HCT116 (cell line): ENCODE measurements around the gene MOB3B. TPM values are rescaled to one million over a fixed set of nuclear protein-coding genes. Genes with fewer than 3 reads are reported as not detected.

Experiments
- ATAC-seq: fragments of 200-7000 bp; cut with Tn5 transposase; 2 replicates; pipeline ENCODE4 v1.9.1; 2020; ENCODE audit warnings: mild to moderate bottlenecking, moderate library complexity
- BruUV-seq: library from RNA; stranded (reverse); fragments of 400-500 nt; replicated peaks from 2 replicates; lab custom pipeline; 2021; lab: Mats Ljungman, UMichigan
- CTCF ChIA-PET: fragments of 300-600 bp; sonication (Branson Sonifier 250); formaldehyde crosslinking; loops from one replicate; lab custom pipeline; 2021; ENCODE audit warnings: antibody characterized with exemption; lab: Charles Lee
- POLR2A ChIA-PET: fragments of 300-600, 350-600 bp; sonication (Branson Sonifier 250); formaldehyde crosslinking; loops from one replicate; lab custom pipeline; 2021; ENCODE audit warnings: antibody characterized with exemption; lab: Charles Lee
- RAD21 ChIA-PET, 2 experiments: fragments of 300-600 bp; sonication (Branson Sonifier 250); formaldehyde crosslinking; loops; one replicate each; lab custom pipeline; 2023; ENCODE audit warnings: low total read pairs in 2 of 2; ENCODE audit not compliant: uncharacterized antibody in 2 of 2, unreplicated experiment in 2 of 2, low non-redundant PET in 1 of 2; lab: Charles Lee
- DNase-seq: peaks from one replicate; pipeline ENCODE4 v3.0.0-alpha.2; 2010; ENCODE audit warnings: low read depth, low spot score
- H2AFZ ChIP-seq: fragments of 200-600 bp; shearing (Covaris generic), sonication (generic); 2 replicates; pipeline ENCODE4 v1.6.1; 2017; ENCODE audit warnings: low read depth, mixed run types, mixed read lengths, antibody characterized with exemption, low read length; ENCODE audit not compliant: poor library complexity, severe bottlenecking
- H3K27ac ChIP-seq: 2 replicates; pipeline ENCODE4 v1.5.1; 2012; ENCODE audit warnings: low read depth, low read length
- H3K27me3 ChIP-seq: fragments of 200-600 bp; sonication (generic); 2 replicates; pipeline ENCODE4 v1.6.1; 2016; ENCODE audit warnings: mixed run types, low read length, mixed read lengths; ENCODE audit not compliant: insufficient read depth
- H3K36me3 ChIP-seq, 2 experiments: fragments of 200-500 bp in 1 of 2; fragments of 200-600 bp in 1 of 2; sonication (Bioruptor generic) in 1 of 2; sonication (generic) in 1 of 2; 2 replicates each; pipeline versions ENCODE4 v1.5.1 to v1.6.1; 2014 to 2016; ENCODE audit warnings: low read length in 2 of 2, inconsistent platforms in 1 of 2, mixed read lengths in 1 of 2, mixed run types in 1 of 2; ENCODE audit not compliant: insufficient read depth in 2 of 2, control insufficient read depth in 1 of 2
- H3K4me1 ChIP-seq, 2 experiments: fragments of 200-600 bp in 1 of 2; sonication (generic) in 1 of 2; 2 replicates each; pipeline versions ENCODE4 v1.5.1 to v1.6.1; 2012 to 2017; ENCODE audit warnings: low read length in 2 of 2, inconsistent platforms in 1 of 2, mild to moderate bottlenecking in 1 of 2, mixed read lengths in 1 of 2, mixed run types in 1 of 2, moderate library complexity in 1 of 2; ENCODE audit not compliant: insufficient read depth in 2 of 2, control insufficient read depth in 1 of 2
- H3K4me2 ChIP-seq: fragments of 200-600 bp; sonication (generic); 2 replicates; pipeline ENCODE4 v1.6.1; 2017; ENCODE audit warnings: mixed run types, low read length, mixed read lengths
- H3K4me3 ChIP-seq, 2 experiments: fragments of 200-600 bp in 1 of 2; sonication (generic) in 1 of 2; replicated peaks in 1 of 2; 2 replicates each; pipeline ENCODE4 v1.5.1; 2011 to 2016; ENCODE audit warnings: low read length in 2 of 2, control low read depth in 1 of 2, low read depth in 1 of 2, mild to moderate bottlenecking in 1 of 2, mixed read lengths in 1 of 2, mixed run types in 1 of 2
- H3K79me2 ChIP-seq: fragments of 200-600 bp; sonication (generic); 2 replicates; pipeline ENCODE4 v1.6.1; 2017; ENCODE audit warnings: mild to moderate bottlenecking, mixed run types, low read length, moderate library complexity, mixed read lengths; ENCODE audit not compliant: insufficient read depth
- H3K9ac ChIP-seq: fragments of 200-600 bp; sonication (generic); 2 replicates; pipeline ENCODE4 v1.6.1; 2016; ENCODE audit warnings: low read length, mixed read lengths
- H3K9me2 ChIP-seq: fragments of 200-600 bp; sonication (generic), shearing (Covaris generic); 2 replicates; pipeline ENCODE4 v1.6.1; 2017; ENCODE audit warnings: mixed run types, mild to moderate bottlenecking, moderate library complexity; ENCODE audit not compliant: insufficient read depth
- H3K9me3 ChIP-seq, 2 experiments: fragments of 200-500 bp in 1 of 2; fragments of 200-600 bp in 1 of 2; sonication (Bioruptor generic) in 1 of 2; sonication (generic) in 1 of 2; 2 replicates each; pipeline ENCODE4 v1.6.1; 2014 to 2017; ENCODE audit warnings: low read length in 2 of 2, mixed read lengths in 2 of 2, inconsistent platforms in 1 of 2, low read depth in 1 of 2, mild to moderate bottlenecking in 1 of 2, mixed run types in 1 of 2, moderate library complexity in 1 of 2; ENCODE audit not compliant: control insufficient read depth in 1 of 2, insufficient read depth in 1 of 2
- H4K20me1 ChIP-seq: fragments of 200-600 bp; sonication (generic), shearing (Covaris generic); 2 replicates; pipeline ENCODE4 v1.6.1; 2017; ENCODE audit warnings: mixed run types, mild to moderate bottlenecking, moderate library complexity; ENCODE audit not compliant: insufficient read depth
- ATF3 ChIP-seq: IDR thresholded peaks from 2 replicates; pipeline ENCODE4 v1.6.1; 2012
- CBX3 ChIP-seq: IDR thresholded peaks from 2 replicates; pipeline ENCODE4 v1.6.1; 2012; ENCODE audit warnings: low read depth
- CEBPB ChIP-seq: IDR thresholded peaks from 2 replicates; pipeline ENCODE4 v1.6.1; 2012; ENCODE audit warnings: low read depth
- CTCF ChIP-seq, 3 experiments: fragments of 200-600 bp in 1 of 3; sonication (generic) in 1 of 3; IDR thresholded peaks in 2 of 3; conservative IDR thresholded peaks in 1 of 3; 2 replicates each; pipeline ENCODE4 v1.5.1; 2012 to 2017; ENCODE audit warnings: low read depth in 2 of 3, low read length in 2 of 3, antibody characterized with exemption in 1 of 3, borderline replicate concordance in 1 of 3, control low read depth in 1 of 3, mild to moderate bottlenecking in 1 of 3, mixed read lengths in 1 of 3, mixed run types in 1 of 3, moderate library complexity in 1 of 3; ENCODE audit not compliant: insufficient read depth in 1 of 3
- EGR1 ChIP-seq: IDR thresholded peaks from 2 replicates; pipeline ENCODE4 v1.6.1; 2012; ENCODE audit warnings: low read depth
- EZH2phosphoT487 ChIP-seq: fragments of 200-600 bp; IDR thresholded peaks from 2 replicates; pipeline ENCODE4 v1.6.1; 2018; ENCODE audit warnings: antibody characterized with exemption, borderline replicate concordance
- MAX ChIP-seq: IDR thresholded peaks from 2 replicates; pipeline ENCODE4 v1.6.1; 2012
- POLR2AphosphoS5 ChIP-seq: IDR thresholded peaks from 2 replicates; pipeline ENCODE4 v1.6.1; 2011; ENCODE audit warnings: mild to moderate bottlenecking, low read depth, low read length, moderate library complexity
- REST ChIP-seq: IDR thresholded peaks from 2 replicates; pipeline ENCODE4 v1.6.1; 2012; ENCODE audit warnings: low read depth
- SRF ChIP-seq: IDR thresholded peaks from 2 replicates; pipeline ENCODE4 v1.6.1; 2012; ENCODE audit warnings: low read depth
- YY1 ChIP-seq: IDR thresholded peaks from 2 replicates; pipeline ENCODE4 v1.6.1; 2011; ENCODE audit warnings: low read length, low read depth, moderate library complexity, mild to moderate bottlenecking; ENCODE audit not compliant: insufficient replicate concordance; ENCODE audit errors: extremely low read depth
- ZBTB33 ChIP-seq: IDR thresholded peaks from 2 replicates; pipeline ENCODE4 v1.6.1; 2011; ENCODE audit warnings: mild to moderate bottlenecking, low read length, moderate library complexity; ENCODE audit not compliant: insufficient replicate concordance; ENCODE audit errors: extremely low read depth
- ZFX ChIP-seq: fragments of 450-650 bp; IDR thresholded peaks from 2 replicates; pipeline ENCODE4 v1.6.1; 2017
- ZNF274 ChIP-seq: fragments of 200-500 bp; sonication (Bioruptor generic); IDR thresholded peaks from 2 replicates; pipeline ENCODE4 v1.6.1; 2014; ENCODE audit warnings: mild to moderate bottlenecking, low read depth, low read length, inconsistent platforms
- intact Hi-C: fragments of 100-400 bp; cut with micrococcal nuclease; formaldehyde crosslinking; loops from 2 replicates; pipeline ENCODE4 v1.10.0; 2022
- total RNA-seq: library from RNA; stranded (reverse); gene quantifications from one replicate; pipeline ENCODE4 v1.2.1, GENCODE V29; 2021; ENCODE audit not compliant: unreplicated experiment

MOB3B gene
- total RNA-seq, 1 experiment from 2014 or later: 1.2 TPM

GRCh38 chr9:27297050-27297449 lies 232.6 kb downstream of the MOB3B start, which contains the start of gene EQTN:
Gene EQTN (minus strand): TSS chr9:27297150. CDS start chr9:27297055, 95 bp downstream.
- CTCF ChIA-PET: no interaction called here
- no peak within 1 kb of the TSS for H3K9ac ChIP-seq
- H3K27me3 ChIP-seq: peaks cover 15% of the 10 kb centered on the region
- no peak within 1 kb of the TSS for H2AFZ ChIP-seq
- no peaks in the 10 kb centered on the region for H4K20me1 ChIP-seq
- H3K79me2 ChIP-seq: no peaks in the 10 kb centered on the region
- DNase-seq (no peak), ATAC-seq (no peak)
- no peaks in the 10 kb centered on the region for H3K9me2 ChIP-seq
- H3K4me2 ChIP-seq: no peak within 1 kb of the TSS
- BruUV-seq: no TSS peak
- no peaks in the 10 kb centered on the region for H3K9me3 ChIP-seq
- POLR2A ChIA-PET: no interaction called here
- TF ChIP-seq CEBPB (no peak), EZH2phosphoT487 (no peak), ZNF274 (no peak), CBX3 (no peak), EGR1 (no peak), YY1 (no peak), SRF (no peak), ZBTB33 (no peak), MAX (no peak), CTCF (IDR thresholded peaks at IDR 0.05 in 2 of 3, conservative IDR thresholded peaks at IDR 0.05 in 1 of 3; ENCODE audit: borderline replicate concordance in 1 of 3, insufficient read depth in 1 of 3, low read depth in 2 of 3, low read length in 2 of 3) (no peak), POLR2AphosphoS5 (no peak), ATF3 (no peak), ZFX (no peak), REST (no peak)
- RAD21 ChIA-PET: no interaction called here
- H3K4me1 ChIP-seq: no peaks in the 10 kb centered on the region
- no peak within 1 kb of the TSS for H3K27ac ChIP-seq
- intact Hi-C loops: no loop called here
- no peaks in the 10 kb centered on the region for H3K36me3 ChIP-seq
- no peak within 1 kb of the TSS for H3K4me3 ChIP-seq
